Tibial nerve (tissue), 4 donors: Measurements from ENCODE around the gene SERPINA6.

Source experiments
- CTCF ChIP-seq, 5 experiments: fragments of 200-600 bp in 3 of 5; fragments of 450-650 bp in 2 of 5; sonication (generic) in 3 of 5; IDR thresholded peaks; one replicate each; pipeline ENCODE4 v1.5.1; 2016 to 2019; ENCODE audit warnings: antibody characterized with exemption in 5 of 5, mild to moderate bottlenecking in 3 of 5, moderate library complexity in 2 of 5
- EP300 ChIP-seq, 2 donors: sonication (generic); formaldehyde crosslinking; IDR thresholded peaks; one replicate each; pipeline ENCODE4 v1.6.1; 2017; ENCODE audit warnings: antibody characterized with exemption in 2 of 2, mild to moderate bottlenecking in 1 of 2
- POLR2A ChIP-seq, 2 donors: fragments of 450-650 bp; IDR thresholded peaks; one replicate each; pipeline ENCODE4 v1.6.1; 2017; ENCODE audit warnings: antibody characterized with exemption in 2 of 2, mild to moderate bottlenecking in 2 of 2, moderate library complexity in 2 of 2

DNA sequence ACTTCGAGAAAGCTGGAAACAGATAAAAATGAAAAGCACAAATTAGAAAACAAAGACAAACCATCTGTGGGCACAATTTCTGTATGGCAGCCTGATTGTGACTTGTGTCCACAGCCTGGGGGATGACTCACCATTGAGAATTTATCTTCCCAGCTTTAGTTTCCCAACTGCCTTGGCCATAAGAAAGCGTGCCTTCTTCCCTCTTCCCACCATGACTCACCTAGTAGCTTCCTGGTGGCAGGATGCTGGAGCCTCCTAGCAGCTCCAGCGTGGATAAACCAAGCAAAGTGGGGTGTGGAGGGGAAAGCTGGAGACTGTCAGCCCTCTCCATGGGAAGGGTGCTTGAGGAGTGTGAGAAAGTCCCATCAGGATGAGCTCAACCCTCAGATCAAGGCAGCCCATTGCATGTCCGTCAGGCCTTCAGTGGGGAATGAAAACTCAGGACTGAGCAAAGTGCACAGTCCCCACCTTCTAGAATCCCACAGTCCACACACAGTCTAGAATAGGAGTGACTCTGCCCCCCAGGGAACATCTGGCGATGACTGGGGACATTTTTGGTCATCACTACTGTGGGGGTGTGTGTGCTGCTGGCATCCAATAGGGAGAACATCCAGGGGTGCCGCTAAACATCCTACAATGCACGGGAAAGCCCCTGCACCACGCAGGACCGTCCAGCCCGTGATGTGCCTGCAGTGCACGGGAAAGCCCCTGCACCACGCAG lies 22.4 kb upstream of the SERPINA6 start:
- TF ChIP-seq CTCF (IDR thresholded peaks at IDR 0.05) (no peak), POLR2A (IDR thresholded peaks at IDR 0.05) (no peak), EP300 (IDR thresholded peaks at IDR 0.05) (peak in 1 of 2 donors; percentile 8)
